Right lobe of liver (tissue), 4 donors: ENCODE measurements around the gene EBNA1BP2.

Experiments used
- POLR2A ChIP-seq: fragments of 450-650 bp; IDR thresholded peaks from one replicate; pipeline ENCODE4 v1.6.1; 2017; ENCODE audit warnings: antibody characterized with exemption, mild to moderate bottlenecking
- TF ChIP-seq, protein P1 (sequence below), 4 donors: fragments of 200-600 bp in 3 of 4; fragments of 450-650 bp in 1 of 4; IDR thresholded peaks; one replicate each; pipeline versions ENCODE4 v1.5.1 to v1.8.0; 2016 to 2022; ENCODE audit warnings: antibody characterized with exemption in 4 of 4, mild to moderate bottlenecking in 2 of 4
- donor health status: DM: no; HTN: no; CAD: no.
- donor health status: DM: no; HTN: no; CAD: no.
- donor health status: DM: no; HTN: yes; CAD: no.

DNA sequence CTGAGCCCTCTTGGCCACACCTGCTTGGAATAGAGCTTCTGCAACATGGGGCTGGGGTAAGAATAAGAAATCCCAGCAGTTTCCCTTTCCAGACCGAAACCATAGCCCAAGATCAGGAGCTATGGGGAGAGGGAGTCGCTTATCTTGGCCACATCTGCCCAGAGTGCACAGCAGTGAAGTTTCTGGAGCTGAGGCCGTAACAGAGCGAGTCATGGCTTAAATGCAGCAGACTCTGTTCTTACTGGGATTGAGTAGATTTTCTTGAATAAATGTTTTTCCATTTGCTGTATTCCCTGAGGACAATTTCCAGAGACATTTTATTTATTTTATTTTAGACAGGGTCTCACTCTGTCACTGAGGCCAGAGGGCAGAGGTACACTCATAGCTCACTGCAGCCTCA, 33.6 kb upstream of the EBNA1BP2 start:
- TF ChIP-seq POLR2A: no peak
- TF ChIP-seq, protein P1, sequence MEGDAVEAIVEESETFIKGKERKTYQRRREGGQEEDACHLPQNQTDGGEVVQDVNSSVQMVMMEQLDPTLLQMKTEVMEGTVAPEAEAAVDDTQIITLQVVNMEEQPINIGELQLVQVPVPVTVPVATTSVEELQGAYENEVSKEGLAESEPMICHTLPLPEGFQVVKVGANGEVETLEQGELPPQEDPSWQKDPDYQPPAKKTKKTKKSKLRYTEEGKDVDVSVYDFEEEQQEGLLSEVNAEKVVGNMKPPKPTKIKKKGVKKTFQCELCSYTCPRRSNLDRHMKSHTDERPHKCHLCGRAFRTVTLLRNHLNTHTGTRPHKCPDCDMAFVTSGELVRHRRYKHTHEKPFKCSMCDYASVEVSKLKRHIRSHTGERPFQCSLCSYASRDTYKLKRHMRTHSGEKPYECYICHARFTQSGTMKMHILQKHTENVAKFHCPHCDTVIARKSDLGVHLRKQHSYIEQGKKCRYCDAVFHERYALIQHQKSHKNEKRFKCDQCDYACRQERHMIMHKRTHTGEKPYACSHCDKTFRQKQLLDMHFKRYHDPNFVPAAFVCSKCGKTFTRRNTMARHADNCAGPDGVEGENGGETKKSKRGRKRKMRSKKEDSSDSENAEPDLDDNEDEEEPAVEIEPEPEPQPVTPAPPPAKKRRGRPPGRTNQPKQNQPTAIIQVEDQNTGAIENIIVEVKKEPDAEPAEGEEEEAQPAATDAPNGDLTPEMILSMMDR (IDR thresholded peaks at IDR 0.05): no peak
